GM12878 (cell line): Measurements from ENCODE around the gene PDE9A. TPM values are rescaled to one million over a fixed set of nuclear protein-coding genes. Genes with fewer than 3 reads are reported as not detected.

Experiments used
- BHLHE40 ChIP-seq, 2 experiments: fragments of 450-650 bp in 1 of 2; IDR thresholded peaks; 2 replicates each; pipeline ENCODE4 v1.6.1; 2011 to 2017; ENCODE audit warnings: low read depth in 2 of 2, borderline replicate concordance in 1 of 2, improper control_type of control experiment in 1 of 2, low read length in 1 of 2, mild to moderate bottlenecking in 1 of 2
- FOXK2 ChIP-seq: fragments of 450-650 bp; IDR thresholded peaks from 2 replicates; pipeline ENCODE4 v1.6.1; 2017; ENCODE audit warnings: mild to moderate bottlenecking, moderate library complexity
- IRF5 ChIP-seq: fragments of 450-650 bp; IDR thresholded peaks from 2 replicates; pipeline ENCODE4 v1.6.1; 2017; ENCODE audit warnings: borderline replicate concordance
- LARP7 ChIP-seq: fragments of 450-650 bp; IDR thresholded peaks from 2 replicates; pipeline ENCODE4 v1.6.1; 2017; ENCODE audit warnings: mild to moderate bottlenecking
- MEF2A ChIP-seq: IDR thresholded peaks from 2 replicates; pipeline ENCODE4 v1.6.1; 2011; ENCODE audit warnings: low read depth, mild to moderate bottlenecking, low read length, moderate library complexity; ENCODE audit not compliant: insufficient read depth
- MEF2B ChIP-seq: fragments of 450-650 bp; IDR thresholded peaks from 2 replicates; pipeline ENCODE4 v1.6.1; 2018; ENCODE audit warnings: mild to moderate bottlenecking, moderate library complexity; ENCODE audit not compliant: partially characterized antibody, poor library complexity, severe bottlenecking
- SKIL ChIP-seq: fragments of 450-650 bp; IDR thresholded peaks from 2 replicates; pipeline ENCODE4 v1.6.1; 2017; ENCODE audit warnings: mild to moderate bottlenecking, low read depth, inconsistent platforms; ENCODE audit not compliant: poor library complexity, severe bottlenecking
- ZNF592 ChIP-seq: fragments of 450-650 bp; IDR thresholded peaks from 2 replicates; pipeline ENCODE4 v1.6.1; 2017; ENCODE audit warnings: mild to moderate bottlenecking, moderate library complexity
- ZNF622 ChIP-seq: fragments of 450-650 bp; IDR thresholded peaks from 2 replicates; pipeline ENCODE4 v1.6.1; 2017; ENCODE audit warnings: mild to moderate bottlenecking, inconsistent platforms
- polyA plus RNA-seq, 11 experiments: library from polyadenylated mRNA; depleted of rRNA in 4 of 11; unstranded in 6 of 11; stranded (reverse) in 5 of 11; fragments of >200 nt; fragmentation: Nextera tagmentation in 4 of 11; fragmentation: Illumina TruSeq in 1 of 11; extraction: Ambion mirVana in 4 of 11; extraction: Trizol in 1 of 11; gene quantifications; 1 replicate in 1 of 11; 2 replicates in 10 of 11; pipeline versions ENCODE4 v1.2.1 to v1.2.3, GENCODE V29; 2011 to 2016; ENCODE audit warnings: inconsistent platforms in 2 of 11, missing spikeins in 2 of 11, low read depth in 1 of 11
- total RNA-seq, 4 experiments: library from RNA; depleted of rRNA in 3 of 4; stranded (reverse); fragments of >200 nt in 3 of 4; fragmentation: Illumina TruSeq in 1 of 4; extraction: Trizol in 1 of 4; gene quantifications; 2 replicates each; pipeline versions ENCODE4 v1.2.1 to v1.2.3, GENCODE V29; 2013 to 2021
- TF ChIP-seq, protein P1 (sequence below): fragments of 450-650 bp; IDR thresholded peaks from 2 replicates; pipeline ENCODE4 v1.6.1; 2016; ENCODE audit warnings: mild to moderate bottlenecking, moderate library complexity, borderline replicate concordance

The PDE9A gene
- total and polyA plus RNA-seq, 10 of the 15 experiments (the other 5 are each of a cell fraction or from before 2014, with no cell fraction given): 0.08 to 0.45 (median 0.20) TPM; not detected in 1

GRCh38 chr21:42663860-42664535 is 10.6 kb downstream of the PDE9A start (continued):
- no peak for TF ChIP-seq IRF5
- TF ChIP-seq MEF2A: no peak
- TF ChIP-seq, protein P1, sequence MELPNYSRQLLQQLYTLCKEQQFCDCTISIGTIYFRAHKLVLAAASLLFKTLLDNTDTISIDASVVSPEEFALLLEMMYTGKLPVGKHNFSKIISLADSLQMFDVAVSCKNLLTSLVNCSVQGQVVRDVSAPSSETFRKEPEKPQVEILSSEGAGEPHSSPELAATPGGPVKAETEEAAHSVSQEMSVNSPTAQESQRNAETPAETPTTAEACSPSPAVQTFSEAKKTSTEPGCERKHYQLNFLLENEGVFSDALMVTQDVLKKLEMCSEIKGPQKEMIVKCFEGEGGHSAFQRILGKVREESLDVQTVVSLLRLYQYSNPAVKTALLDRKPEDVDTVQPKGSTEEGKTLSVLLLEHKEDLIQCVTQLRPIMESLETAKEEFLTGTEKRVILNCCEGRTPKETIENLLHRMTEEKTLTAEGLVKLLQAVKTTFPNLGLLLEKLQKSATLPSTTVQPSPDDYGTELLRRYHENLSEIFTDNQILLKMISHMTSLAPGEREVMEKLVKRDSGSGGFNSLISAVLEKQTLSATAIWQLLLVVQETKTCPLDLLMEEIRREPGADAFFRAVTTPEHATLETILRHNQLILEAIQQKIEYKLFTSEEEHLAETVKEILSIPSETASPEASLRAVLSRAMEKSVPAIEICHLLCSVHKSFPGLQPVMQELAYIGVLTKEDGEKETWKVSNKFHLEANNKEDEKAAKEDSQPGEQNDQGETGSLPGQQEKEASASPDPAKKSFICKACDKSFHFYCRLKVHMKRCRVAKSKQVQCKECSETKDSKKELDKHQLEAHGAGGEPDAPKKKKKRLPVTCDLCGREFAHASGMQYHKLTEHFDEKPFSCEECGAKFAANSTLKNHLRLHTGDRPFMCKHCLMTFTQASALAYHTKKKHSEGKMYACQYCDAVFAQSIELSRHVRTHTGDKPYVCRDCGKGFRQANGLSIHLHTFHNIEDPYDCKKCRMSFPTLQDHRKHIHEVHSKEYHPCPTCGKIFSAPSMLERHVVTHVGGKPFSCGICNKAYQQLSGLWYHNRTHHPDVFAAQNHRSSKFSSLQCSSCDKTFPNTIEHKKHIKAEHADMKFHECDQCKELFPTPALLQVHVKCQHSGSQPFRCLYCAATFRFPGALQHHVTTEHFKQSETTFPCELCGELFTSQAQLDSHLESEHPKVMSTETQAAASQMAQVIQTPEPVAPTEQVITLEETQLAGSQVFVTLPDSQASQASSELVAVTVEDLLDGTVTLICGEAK: no peak
- no peak for TF ChIP-seq SKIL
- TF ChIP-seq LARP7: no peak
- no peak for TF ChIP-seq MEF2B
- TF ChIP-seq BHLHE40 (IDR thresholded peaks at IDR 0.05; ENCODE audit: borderline replicate concordance in 1 of 2, low read depth in 2 of 2, low read length in 1 of 2): no peak
- TF ChIP-seq ZNF622: no peak
- TF ChIP-seq ZNF592: no peak
- TF ChIP-seq FOXK2: no peak
